B cell (primary cell): ENCODE data around the gene REC8. TPM values are rescaled to one million over a fixed set of nuclear protein-coding genes. Genes with fewer than 3 reads are reported as not detected.

Experiments
- ATAC-seq: fragments of 200-7000 bp; cut with Tn5 transposase; one replicate; pipeline ENCODE4 v1.10.0; 2021; ENCODE audit warnings: low read depth, mild to moderate bottlenecking, moderate number of reproducible peaks, moderate library complexity
- CTCF ChIA-PET: fragments of 350-600 bp; sonication (Branson Sonifier 250); formaldehyde crosslinking; loops from one replicate; lab custom pipeline; 2021; ENCODE audit warnings: antibody characterized with exemption, inconsistent platforms; lab: Charles Lee
- POLR2A ChIA-PET: fragments of 350-600 bp; sonication (Branson Sonifier 250); formaldehyde crosslinking; loops from one replicate; lab custom pipeline; 2021; ENCODE audit warnings: antibody characterized with exemption; lab: Charles Lee
- DNase-seq: peaks from one replicate; pipeline ENCODE4 v3.0.0; 2013
- H2AFZ ChIP-seq: 2 replicates; pipeline ENCODE4 v1.6.1; 2012; ENCODE audit warnings: mild to moderate bottlenecking, low read depth, low read length; ENCODE audit not compliant: insufficient read depth, poor library complexity, severe bottlenecking
- H3K27ac ChIP-seq, 2 donors: 1 replicate in 1 of 2; 2 replicates in 1 of 2; pipeline ENCODE4 v1.5.1; 2012 to 2013; ENCODE audit warnings: low read length in 2 of 2, mild to moderate bottlenecking in 2 of 2, moderate library complexity in 1 of 2
- H3K27me3 ChIP-seq, 4 experiments: fragments of 200-600 bp in 1 of 4; sonication (generic) in 1 of 4; replicated peaks in 1 of 4; 1 replicate in 2 of 4; 2 replicates in 2 of 4; pipeline versions ENCODE4 v1.6.1 to v1.7.0; 2013 to 2016; ENCODE audit warnings: low read length in 3 of 4, mild to moderate bottlenecking in 2 of 4, mixed read lengths in 1 of 4, moderate library complexity in 1 of 4; ENCODE audit not compliant: insufficient read depth in 4 of 4, control insufficient read depth in 3 of 4; ENCODE audit errors: control extremely low read depth in 1 of 4
- H3K36me3 ChIP-seq, 2 experiments: replicated peaks in 1 of 2; 1 replicate in 1 of 2; 2 replicates in 1 of 2; pipeline versions ENCODE4 v1.6.1 to v1.7.1; 2013; ENCODE audit warnings: low read length in 1 of 2; ENCODE audit not compliant: insufficient read depth in 2 of 2, control insufficient read depth in 1 of 2; ENCODE audit errors: control extremely low read depth in 1 of 2, extremely low read depth in 1 of 2
- H3K4me1 ChIP-seq, 2 donors: fragments of 200-600 bp in 1 of 2; sonication (generic) in 1 of 2; 1 replicate in 1 of 2; 2 replicates in 1 of 2; pipeline versions ENCODE4 v1.5.1 to v1.6.1; 2013 to 2017; ENCODE audit warnings: low read length in 2 of 2; ENCODE audit not compliant: control insufficient read depth in 2 of 2, insufficient read depth in 2 of 2
- H3K4me2 ChIP-seq: replicated peaks from 2 replicates; pipeline ENCODE3; 2012; ENCODE audit warnings: mild to moderate bottlenecking, low read depth, low read length; ENCODE audit not compliant: poor library complexity, severe bottlenecking
- H3K4me3 ChIP-seq, 5 experiments: fragments of 200-600 bp in 1 of 5; sonication (generic) in 1 of 5; 1 replicate in 3 of 5; 2 replicates in 2 of 5; pipeline versions ENCODE4 v1.5.1 to v1.7.0; 2011 to 2016; ENCODE audit warnings: low read length in 4 of 5, mild to moderate bottlenecking in 4 of 5, low read depth in 2 of 5, control low read depth in 1 of 5, moderate library complexity in 1 of 5; ENCODE audit not compliant: insufficient read depth in 1 of 5; ENCODE audit errors: control extremely low read depth in 1 of 5, extremely low read depth in 1 of 5
- H3K79me2 ChIP-seq: fragments of 200-600 bp; sonication (generic); one replicate; pipeline ENCODE4 v1.6.0; 2016; ENCODE audit warnings: low read length; ENCODE audit not compliant: control insufficient read depth, insufficient read depth
- H3K9ac ChIP-seq: fragments of 200-600 bp; sonication (generic); 2 replicates; pipeline ENCODE4 v1.6.1; 2017; ENCODE audit warnings: mild to moderate bottlenecking, low read length, moderate library complexity
- H3K9me3 ChIP-seq, 3 donors: one replicate each; pipeline versions ENCODE4 v1.6.1 to v1.7.1; 2013; ENCODE audit warnings: low read length in 2 of 3; ENCODE audit not compliant: control insufficient read depth in 2 of 3, insufficient read depth in 1 of 3; ENCODE audit errors: control extremely low read depth in 1 of 3
- H4K20me1 ChIP-seq: 2 replicates; pipeline ENCODE4 v1.6.0; 2012; ENCODE audit warnings: mild to moderate bottlenecking, low read length; ENCODE audit not compliant: insufficient read depth, control insufficient read depth, poor library complexity, severe bottlenecking
- H3K27ac Mint-ChIP-seq: one replicate; pipeline ENCODE4 v1.8.0; 2021; ENCODE audit warnings: mixed read lengths
- H3K27me3 Mint-ChIP-seq: one replicate; pipeline ENCODE4 v1.8.0; 2021; ENCODE audit warnings: mixed read lengths
- H3K4me1 Mint-ChIP-seq: one replicate; pipeline ENCODE4 v1.8.0; 2021; ENCODE audit warnings: mixed read lengths
- H3K4me3 Mint-ChIP-seq: one replicate; pipeline ENCODE4 v1.8.0; 2021; ENCODE audit warnings: mixed read lengths
- H3K9me3 Mint-ChIP-seq: one replicate; pipeline ENCODE4 v1.8.0; 2022; ENCODE audit warnings: mixed read lengths; ENCODE audit not compliant: insufficient read depth
- CTCF ChIP-seq: fragments of 200-600 bp; IDR thresholded peaks from one replicate; pipeline ENCODE4 v1.8.0; 2022; ENCODE audit warnings: antibody characterized with exemption, mild to moderate bottlenecking
- EZH2 ChIP-seq: IDR thresholded peaks from 2 replicates; pipeline ENCODE4 v1.6.1; 2012; ENCODE audit warnings: borderline replicate concordance, low read depth, mild to moderate bottlenecking, moderate library complexity, low read length; ENCODE audit not compliant: insufficient read depth, poor library complexity, severe bottlenecking
- WGBS: methylation state at CpG from one replicate; pipeline ENCODE4 v1.1.5; 2013; ENCODE audit warnings: missing lambda C conversion rate; ENCODE audit not compliant: insufficient coverage; 5-methylcytosine and 5-hydroxymethylcytosine counted together
- intact Hi-C: fragments of 100-400 bp; cut with micrococcal nuclease; formaldehyde crosslinking; loops from one replicate; pipeline ENCODE4 v1.10.0; 2022
- polyA plus RNA-seq: library from polyadenylated mRNA; depleted of rRNA; stranded (reverse); fragments of >200 nt; gene quantifications from 2 replicates; pipeline ENCODE4 v1.2.3, GENCODE V29; 2012
- total RNA-seq, 2 donors: library from RNA; stranded (reverse); fragments of 120-200 nt in 1 of 2; gene quantifications; 1 replicate in 1 of 2; 2 replicates in 1 of 2; pipeline versions ENCODE4 v1.2.3 to v1.2.4, GENCODE V29; 2013 to 2022

Gene REC8
- total and polyA plus RNA-seq, 2 donors (not counting 1 experiment from before 2014, with no cell fraction given) = 34.0 to 62.1 TPM

DNA sequence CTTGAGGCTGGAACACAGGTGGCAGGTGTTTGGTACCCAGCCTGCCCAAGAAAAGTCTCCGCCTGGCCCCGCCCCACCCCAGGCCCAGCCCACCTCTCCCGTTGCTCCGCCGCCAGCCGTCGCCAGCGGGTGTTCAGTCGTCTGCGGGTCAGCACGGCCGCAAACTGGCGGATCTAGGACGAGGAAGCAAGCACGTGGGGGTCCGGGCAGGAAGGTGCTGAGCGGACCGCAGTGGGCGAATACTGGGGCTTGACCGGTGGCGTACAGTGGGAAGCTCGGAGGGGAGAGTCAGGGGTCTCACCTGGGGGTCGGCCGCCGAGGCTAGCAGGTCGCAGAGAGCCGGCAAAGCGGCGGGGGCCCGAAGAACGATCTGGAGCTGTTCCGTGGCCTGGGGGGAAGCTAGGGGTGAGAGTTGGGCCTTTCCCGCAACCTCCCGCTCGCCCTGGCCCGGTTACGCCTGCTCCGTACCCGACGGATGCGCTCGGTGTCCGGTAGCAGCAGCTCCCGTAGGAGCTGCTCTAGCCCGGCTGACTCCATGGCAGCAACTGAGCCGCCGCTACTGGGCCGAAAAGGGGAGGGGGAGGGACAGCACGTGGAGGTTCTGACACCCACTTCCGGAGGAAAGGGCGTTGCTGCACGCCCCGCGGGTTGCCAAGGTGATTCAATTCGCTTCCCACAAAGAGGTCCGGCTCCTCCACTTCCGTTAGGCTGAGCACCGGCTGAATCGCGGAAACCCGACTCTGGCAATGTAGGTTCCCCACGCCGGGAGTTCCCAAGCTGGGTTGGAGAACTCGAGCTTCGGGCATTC, 16.6 kb downstream of the REC8 start, which contains the start of gene IPO4:
IPO4 (minus strand) TSS at position 566 of the 808 bp plus-strand sequence; CDS start at position 537, 29 bp downstream.
- Histone ChIP-seq H2AFZ (peak within 1 kb of the TSS; percentile 76), H4K20me1 (no peaks in the 10 kb centered on the region), H3K27me3 (no peaks in the 10 kb centered on the region), H3K4me1 (peaks cover 14 to 17% of the 10 kb centered on the region in 2 donors), H3K27ac (peak within 1 kb of the TSS; percentile 63 to 86), H3K4me2 (peak within 1 kb of the TSS; percentile 96), H3K4me3 (peak within 1 kb of the TSS; percentile 32 to 79 (median 70)), H3K36me3 (peaks cover 3 to 45% of the 10 kb centered on the region in 2 experiments), H3K79me2 (peaks cover 58% of the 10 kb centered on the region), H3K9me3 (no peaks in the 10 kb centered on the region), H3K9ac (peak within 1 kb of the TSS; percentile 70)
- ATAC-seq (peak; percentile 93), DNase-seq (peak; percentile 96)
- ChIA-PET CTCF (interaction anchor here (0.7 to 3.7 kb wide), 13 partner anchors 25 to 122 kb away, joined by 3 to 21 read pairs (median 4); partner anchors contain the start of genes CHMP4A, CIDEB, DCAF11 and IRF9), POLR2A (interaction anchor here (0.6 to 2.1 kb wide), 11 partner anchors 15 to 86 kb away, joined by 3 to 9 read pairs (median 4); partner anchors contain the start of genes CHMP4A, IRF9, MDP1 and PSME1)
- H3K4me3 Mint-ChIP-seq = peak within 1 kb of the TSS; percentile 93
- no peak for TF ChIP-seq CTCF
- no peak for TF ChIP-seq EZH2
- H3K4me1 Mint-ChIP-seq = peaks cover 35% of the 10 kb centered on the region
- no peaks in the 10 kb centered on the region for H3K27me3 Mint-ChIP-seq
- no peaks in the 10 kb centered on the region for H3K9me3 Mint-ChIP-seq
- peak within 1 kb of the TSS; percentile 87 for H3K27ac Mint-ChIP-seq
- under 1% methylated on average over 65 of the region's 65 CpGs for WGBS
- intact Hi-C loops = loop anchor here (1.0 kb wide), 8 partner anchors 8 to 74 kb away; partner anchors contain the start of genes CHMP4A, DCAF11, GMPR2 and IRF9
